Common myeloid progenitor, CD34-positive (primary cell): Measurements from ENCODE around the gene CYP11A1.

Experiments
- CTCF ChIA-PET: fragments of 350-600 bp; sonication (Branson Sonifier 250); formaldehyde crosslinking; loops from one replicate; lab custom pipeline; 2021; ENCODE audit warnings: antibody characterized with exemption; lab: Charles Lee
- POLR2A ChIA-PET: fragments of 350-600 bp; sonication (Branson Sonifier 250); formaldehyde crosslinking; loops from one replicate; lab custom pipeline; 2021; ENCODE audit warnings: antibody characterized with exemption; lab: Charles Lee
- DNase-seq, 3 donors: peaks; one replicate each; pipeline versions ENCODE4 v3.0.0 to v3.0.0-alpha.2; 2013
- H3K27ac ChIP-seq, 2 experiments: 1 replicate in 1 of 2; 2 replicates in 1 of 2; pipeline ENCODE4 v1.7.0; 2013; ENCODE audit warnings: inconsistent platforms in 2 of 2, low read length in 2 of 2, mild to moderate bottlenecking in 2 of 2, low read depth in 1 of 2, moderate library complexity in 1 of 2; ENCODE audit not compliant: severe bottlenecking in 2 of 2, insufficient read depth in 1 of 2, poor library complexity in 1 of 2
- H3K27me3 ChIP-seq, 5 experiments: replicated peaks in 2 of 5; 1 replicate in 3 of 5; 2 replicates in 2 of 5; pipeline versions ENCODE4 v1.6.1 to v1.7.0; 2013; ENCODE audit warnings: low read length in 4 of 5, mild to moderate bottlenecking in 2 of 5, moderate library complexity in 2 of 5, inconsistent platforms in 1 of 5; ENCODE audit not compliant: insufficient read depth in 5 of 5, control insufficient read depth in 4 of 5
- H3K36me3 ChIP-seq, 4 experiments: 1 replicate in 2 of 4; 2 replicates in 2 of 4; pipeline versions ENCODE4 v1.6.1 to v1.7.0; 2013; ENCODE audit warnings: low read length in 3 of 4, control low read depth in 1 of 4, mild to moderate bottlenecking in 1 of 4; ENCODE audit not compliant: control insufficient read depth in 4 of 4, insufficient read depth in 4 of 4
- H3K4me1 ChIP-seq, 4 experiments: 1 replicate in 3 of 4; 2 replicates in 1 of 4; pipeline versions ENCODE4 v1.6.1 to v1.7.1; 2013; ENCODE audit warnings: low read length in 3 of 4, mild to moderate bottlenecking in 3 of 4, control low read depth in 1 of 4, inconsistent platforms in 1 of 4, moderate library complexity in 1 of 4; ENCODE audit not compliant: control insufficient read depth in 4 of 4, insufficient read depth in 4 of 4; ENCODE audit errors: control extremely low read depth in 1 of 4
- H3K4me3 ChIP-seq, 7 experiments: 1 replicate in 4 of 7; 2 replicates in 3 of 7; pipeline versions ENCODE4 v1.5.1 to v1.7.0; 2013; ENCODE audit warnings: mild to moderate bottlenecking in 7 of 7, low read length in 6 of 7, moderate library complexity in 6 of 7, inconsistent platforms in 2 of 7, low read depth in 2 of 7, control low read depth in 1 of 7; ENCODE audit not compliant: insufficient read depth in 4 of 7, control insufficient read depth in 1 of 7; ENCODE audit errors: extremely low read depth in 1 of 7
- H3K9me3 ChIP-seq, 5 experiments: 1 replicate in 4 of 5; 2 replicates in 1 of 5; pipeline versions ENCODE4 v1.6.1 to v1.7.1; 2013; ENCODE audit warnings: low read length in 4 of 5, mild to moderate bottlenecking in 2 of 5, inconsistent platforms in 1 of 5, low read depth in 1 of 5, moderate library complexity in 1 of 5; ENCODE audit not compliant: control insufficient read depth in 4 of 5, insufficient read depth in 2 of 5; ENCODE audit errors: control extremely low read depth in 1 of 5
- WGBS: methylation state at CpG from one replicate; pipeline ENCODE4 v1.1.5; 2013; ENCODE audit not compliant: insufficient coverage; 5-methylcytosine and 5-hydroxymethylcytosine counted together

Gene CYP11A1

DNA sequence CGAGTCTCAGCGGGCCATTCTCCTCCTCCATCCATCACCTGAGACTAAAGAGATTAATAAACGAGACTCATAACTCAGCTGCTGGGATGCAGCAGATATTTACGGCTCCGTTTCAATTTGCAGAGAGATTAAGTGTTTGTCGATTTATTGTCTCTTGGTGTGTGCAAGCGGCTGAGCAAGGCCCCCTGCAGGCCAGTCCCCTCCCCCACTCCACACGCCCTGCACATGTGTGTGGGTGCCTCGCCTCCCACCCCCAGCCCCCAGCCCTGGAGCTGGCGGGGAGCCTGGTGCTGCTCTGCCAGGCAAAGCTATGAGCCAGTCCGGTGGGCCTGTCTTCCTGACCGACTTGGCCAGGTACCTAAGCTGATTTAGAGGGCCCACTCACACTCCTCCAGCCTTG is 63.0 kb downstream of the CYP11A1 start:
- POLR2A ChIA-PET = no interaction called here
- WGBS = 82% methylated on average over 6 of the region's 12 CpGs
- Histone ChIP-seq H3K36me3 (no peaks in the 10 kb centered on the region), H3K4me1 (peaks cover 0 to 6% (median 0%) of the 10 kb centered on the region in 4 experiments), H3K27me3 (peaks cover 0 to 66% (median 36%) of the 10 kb centered on the region in 5 experiments), H3K4me3 (no peak overlapping the region), H3K9me3 (no peaks in the 10 kb centered on the region), H3K27ac (no peak overlapping the region)
- CTCF ChIA-PET = interaction anchor here (0.6 to 2.1 kb wide), 10 partner anchors 16 to 353 kb away, joined by 3 to 12 read pairs (median 4); no protein-coding TSS in a partner anchor
- no peak for DNase-seq

DNA sequence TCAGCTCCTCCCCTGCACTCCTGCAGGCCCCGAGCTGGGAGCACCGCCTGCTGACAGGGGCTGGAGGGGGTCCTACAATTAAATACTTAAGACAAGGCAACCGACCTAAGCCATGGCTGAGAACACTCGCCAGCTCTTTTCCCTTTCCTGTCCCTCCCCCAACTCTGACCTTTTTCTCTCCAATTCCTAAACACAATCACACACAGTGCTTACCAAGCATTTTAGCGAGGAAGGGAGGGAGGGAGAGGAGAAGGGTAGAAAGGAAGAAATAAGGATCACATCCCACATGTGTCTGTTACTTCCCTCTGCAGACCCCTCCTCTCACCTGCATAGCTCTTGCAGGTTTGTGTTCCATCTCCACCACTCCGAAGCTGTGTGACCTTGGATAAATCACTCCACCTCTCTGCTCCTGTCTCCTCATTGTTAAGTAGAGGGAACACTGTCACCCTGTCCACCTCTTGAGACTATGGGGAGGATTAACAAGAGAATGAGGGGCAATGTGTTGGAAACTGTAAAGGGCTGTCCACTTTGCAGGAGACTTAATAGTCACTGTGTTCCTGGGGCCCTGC is 63.6 kb downstream of the CYP11A1 start:
- no peaks in the 10 kb centered on the region for H3K36me3 ChIP-seq
- ChIA-PET POLR2A (no interaction called here), CTCF (interaction anchor here (0.9 to 2.1 kb wide), 8 partner anchors 17 to 352 kb away, joined by 3 to 12 read pairs (median 4); no protein-coding TSS in a partner anchor)
- no peak overlapping the region for H3K4me3 ChIP-seq
- H3K27me3 ChIP-seq = peaks cover 0 to 66% (median 39%) of the 10 kb centered on the region in 5 experiments
- peaks cover 0 to 6% (median 0%) of the 10 kb centered on the region in 4 experiments for H3K4me1 ChIP-seq
- no peak for DNase-seq
- H3K9me3 ChIP-seq = no peaks in the 10 kb centered on the region
- WGBS = no CpG with 5 or more reads among the region's 6 CpGs
- no peak overlapping the region for H3K27ac ChIP-seq

DNA sequence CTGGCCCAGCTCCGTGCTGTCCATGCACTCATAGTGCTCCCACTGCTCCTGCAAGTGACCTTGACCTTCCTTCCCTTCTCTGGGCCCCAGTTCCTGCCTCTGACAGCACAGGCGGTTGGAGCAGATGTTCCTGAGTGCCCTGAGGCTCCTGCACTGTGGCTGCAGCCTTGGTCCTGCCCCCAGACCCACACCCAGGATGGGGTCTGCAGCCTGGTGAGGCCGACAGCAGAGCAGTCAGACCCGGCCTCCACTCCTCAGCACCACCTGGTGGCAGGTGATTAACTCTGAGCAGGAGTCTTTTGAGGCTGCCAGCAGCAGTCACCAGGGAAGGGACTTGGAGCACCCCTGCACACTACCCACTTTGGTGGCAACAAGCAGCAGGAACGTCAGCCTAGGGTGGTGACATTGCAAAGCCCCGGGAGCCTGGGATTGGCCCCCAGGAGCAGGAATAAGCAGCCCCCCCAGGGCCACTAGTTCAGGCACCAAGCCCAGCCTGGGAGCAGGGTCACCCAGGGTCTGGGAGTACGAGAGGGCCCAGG is 64.6 kb downstream of the CYP11A1 start:
- H3K27ac ChIP-seq = no peak overlapping the region
- ChIA-PET POLR2A (no interaction called here), CTCF (interaction anchor here (0.7 to 2.1 kb wide), 4 partner anchors 20 to 249 kb away, joined by 3 to 12 read pairs (median 8); no protein-coding TSS in a partner anchor)
- no peaks in the 10 kb centered on the region for H3K36me3 ChIP-seq
- H3K9me3 ChIP-seq = no peaks in the 10 kb centered on the region
- H3K4me1 ChIP-seq = peaks cover 0 to 3% (median 0%) of the 10 kb centered on the region in 4 experiments
- DNase-seq = peak; percentile 31 to 54 (median 47)
- WGBS = 41% methylated on average over 5 of the region's 7 CpGs
- H3K4me3 ChIP-seq = no peak overlapping the region
- peaks cover 0 to 63% (median 39%) of the 10 kb centered on the region in 5 experiments for H3K27me3 ChIP-seq

DNA sequence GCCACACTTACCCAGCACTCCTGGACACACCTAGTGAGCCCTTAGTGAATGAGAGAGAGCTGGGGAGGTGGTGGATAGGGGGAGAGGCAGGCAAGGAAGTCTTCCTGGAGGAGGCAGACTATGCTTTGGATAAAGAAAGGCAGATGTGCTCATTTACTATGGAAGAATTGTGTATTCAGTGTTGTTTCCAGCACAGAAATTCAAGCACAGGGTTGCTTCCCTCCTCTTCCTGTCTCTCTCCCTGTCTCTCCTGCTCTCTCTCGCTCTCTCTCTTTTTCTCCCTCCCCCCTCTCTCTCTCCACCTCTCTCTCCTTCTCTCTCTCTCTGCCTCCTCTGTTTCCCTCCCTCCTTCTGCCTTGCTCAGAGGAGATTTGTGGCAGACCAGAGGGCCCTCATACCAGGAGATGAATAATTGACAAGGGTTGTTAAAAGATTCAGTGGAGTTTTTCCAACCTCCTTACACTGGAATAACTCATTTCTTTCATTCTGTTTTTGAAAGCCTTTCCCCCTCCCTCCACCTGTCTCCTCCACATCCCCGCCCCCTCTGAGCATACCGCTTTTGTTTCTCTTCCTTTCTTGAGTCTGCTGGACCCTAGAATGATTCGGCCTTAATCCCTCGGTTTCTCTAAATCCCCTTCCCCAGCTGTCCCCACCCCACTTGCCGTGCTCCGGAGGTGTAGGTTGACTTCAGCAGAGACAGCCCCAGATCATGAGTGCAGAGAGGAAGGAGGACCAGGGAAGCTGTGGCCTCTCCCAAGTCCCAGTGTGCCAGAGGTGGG is 65.7 kb downstream of the CYP11A1 start:
- CTCF ChIA-PET = interaction anchor here (0.7 to 1.1 kb wide), 2 partner anchors 173 to 333 kb away, joined by 3 to 4 read pairs; no protein-coding TSS in a partner anchor
- Histone ChIP-seq H3K27me3 (peaks cover 0 to 69% (median 38%) of the 10 kb centered on the region in 5 experiments), H3K4me3 (no peak overlapping the region), H3K27ac (no peak overlapping the region), H3K36me3 (no peaks in the 10 kb centered on the region), H3K4me1 (peaks cover 0 to 3% (median 0%) of the 10 kb centered on the region in 4 experiments), H3K9me3 (no peaks in the 10 kb centered on the region)
- WGBS = 81% methylated on average over 3 of the region's 7 CpGs
- POLR2A ChIA-PET = interaction anchor here (0.6 kb wide), 1 partner anchor 773 kb away, joined by 3 read pairs; no protein-coding TSS in a partner anchor
- no peak for DNase-seq

DNA sequence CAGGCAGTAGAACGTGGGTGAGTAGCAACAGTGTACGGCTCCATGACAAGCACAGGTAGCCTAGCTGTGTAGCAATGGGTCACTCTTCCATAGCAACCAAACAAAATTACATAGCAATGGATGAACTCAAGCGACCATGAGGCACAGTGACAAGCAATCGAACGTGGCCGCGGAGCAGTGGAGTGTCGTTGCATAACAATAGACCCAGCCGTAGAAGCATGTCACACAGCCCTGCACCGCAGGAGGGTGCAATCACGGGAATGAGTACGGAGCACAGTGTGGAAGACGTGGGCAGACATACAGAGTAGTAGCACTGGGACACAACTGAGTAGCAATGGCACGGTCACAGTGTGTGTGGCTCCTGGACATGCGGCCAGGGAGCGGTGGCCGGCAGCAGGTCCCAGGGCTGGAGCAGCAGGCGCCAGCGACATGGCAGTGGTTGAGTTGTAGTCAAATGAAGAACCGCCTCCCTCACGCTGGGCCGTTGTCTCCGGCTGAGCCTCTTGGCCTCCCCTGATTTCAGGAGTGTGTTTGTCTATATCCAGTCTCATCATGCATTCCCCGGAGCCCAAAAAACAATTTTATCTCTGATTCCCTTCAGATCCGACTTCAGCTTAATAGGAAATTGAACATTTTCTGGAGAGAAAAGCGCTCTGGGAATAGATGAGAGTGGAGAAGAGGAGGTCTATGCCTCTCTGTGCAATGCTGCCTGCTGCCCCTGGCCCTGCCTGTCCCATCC is 67.2 kb downstream of the CYP11A1 start:
- no peak overlapping the region for H3K27ac ChIP-seq
- 40% methylated on average over 18 of the region's 26 CpGs for WGBS
- no peak overlapping the region for H3K4me3 ChIP-seq
- peaks cover 0 to 74% (median 33%) of the 10 kb centered on the region in 5 experiments for H3K27me3 ChIP-seq
- ChIA-PET CTCF (no interaction called here), POLR2A (no interaction called here)
- DNase-seq = no peak
- H3K36me3 ChIP-seq = no peaks in the 10 kb centered on the region
- H3K9me3 ChIP-seq = no peaks in the 10 kb centered on the region
- H3K4me1 ChIP-seq = peaks cover 0 to under 1% (median 0%) of the 10 kb centered on the region in 4 experiments

DNA sequence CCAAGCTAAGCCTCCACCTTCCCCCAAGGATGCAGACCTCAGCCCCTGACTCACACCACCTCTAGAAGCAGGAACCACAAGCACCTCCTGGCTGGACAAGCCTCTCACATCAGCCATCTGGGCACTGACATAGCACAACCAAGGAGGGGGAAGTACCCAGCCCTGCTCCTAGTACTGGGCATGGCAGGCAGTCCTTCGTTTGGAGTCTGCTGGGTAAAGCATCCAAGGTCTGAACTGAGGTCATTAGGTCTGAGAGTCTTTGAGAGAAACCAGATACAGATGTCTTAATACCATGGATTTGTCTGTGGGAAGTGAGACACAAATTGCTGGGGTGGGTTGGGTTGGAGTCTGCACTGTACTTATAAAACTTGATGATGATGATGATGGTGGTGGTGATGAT is 69.6 kb downstream of the CYP11A1 start:
- H3K4me3 ChIP-seq = no peak overlapping the region
- POLR2A ChIA-PET = no interaction called here
- DNase-seq = no peak
- no peak overlapping the region for H3K27ac ChIP-seq
- no peaks in the 10 kb centered on the region for H3K36me3 ChIP-seq
- 83% methylated on average over 1 of the region's 1 CpG for WGBS
- H3K9me3 ChIP-seq = no peaks in the 10 kb centered on the region
- CTCF ChIA-PET = interaction anchor here (0.8 to 2.7 kb wide), 4 partner anchors 10 to 64 kb away, joined by 3 to 15 read pairs (median 4); no protein-coding TSS in a partner anchor
- H3K4me1 ChIP-seq = no peaks in the 10 kb centered on the region
- H3K27me3 ChIP-seq = peaks cover 0 to 64% (median 25%) of the 10 kb centered on the region in 5 experiments
